RWPE2 (cell line): Measurements from ENCODE around the gene FNDC3B.

Experiments
- ATAC-seq: fragments of 200-7000 bp; cut with Tn5 transposase; 3 replicates; pipeline ENCODE4 v1.9.1; 2021; ENCODE audit warnings: low read depth
- DNase-seq: peaks from one replicate; pipeline ENCODE4 v3.0.0-alpha.2; 2020; ENCODE audit warnings: low spot score
- H3K27ac ChIP-seq: fragments of 450-650 bp; 2 replicates; pipeline ENCODE4 v1.5.1; 2017; ENCODE audit warnings: mild to moderate bottlenecking; ENCODE audit not compliant: poor library complexity, severe bottlenecking
- H3K27me3 ChIP-seq: fragments of 250-450 bp; sonication (Bioruptor Pico); 2 replicates; pipeline ENCODE4 v1.5.1; 2021; ENCODE audit warnings: mild to moderate bottlenecking, moderate library complexity; ENCODE audit not compliant: insufficient read depth, poor library complexity, severe bottlenecking
- H3K36me3 ChIP-seq: fragments of 250-450 bp; sonication (Bioruptor Pico); 2 replicates; pipeline ENCODE4 v1.5.1; 2020; ENCODE audit warnings: low read depth, mild to moderate bottlenecking, moderate library complexity
- H3K4me1 ChIP-seq: fragments of 250-450 bp; sonication (Bioruptor Pico); 2 replicates; pipeline ENCODE4 v1.5.1; 2021; ENCODE audit warnings: mild to moderate bottlenecking, moderate library complexity; ENCODE audit not compliant: insufficient read depth, poor library complexity, severe bottlenecking
- H3K4me3 ChIP-seq: fragments of 250-450 bp; sonication (Bioruptor Pico); 2 replicates; pipeline ENCODE4 v1.5.1; 2021; ENCODE audit warnings: mild to moderate bottlenecking, moderate library complexity; ENCODE audit not compliant: severe bottlenecking
- H3K9me3 ChIP-seq: fragments of 250-450 bp; sonication (Bioruptor Pico); 2 replicates; pipeline ENCODE4 v1.5.1; 2021; ENCODE audit warnings: mild to moderate bottlenecking, moderate library complexity; ENCODE audit not compliant: severe bottlenecking
- TF ChIP-seq, protein P1 (sequence below): fragments of 450-650 bp; IDR thresholded peaks from one replicate; pipeline ENCODE4 v1.5.1; 2017; ENCODE audit warnings: mild to moderate bottlenecking, moderate library complexity; ENCODE audit not compliant: poor library complexity, severe bottlenecking

The FNDC3B gene

DNA sequence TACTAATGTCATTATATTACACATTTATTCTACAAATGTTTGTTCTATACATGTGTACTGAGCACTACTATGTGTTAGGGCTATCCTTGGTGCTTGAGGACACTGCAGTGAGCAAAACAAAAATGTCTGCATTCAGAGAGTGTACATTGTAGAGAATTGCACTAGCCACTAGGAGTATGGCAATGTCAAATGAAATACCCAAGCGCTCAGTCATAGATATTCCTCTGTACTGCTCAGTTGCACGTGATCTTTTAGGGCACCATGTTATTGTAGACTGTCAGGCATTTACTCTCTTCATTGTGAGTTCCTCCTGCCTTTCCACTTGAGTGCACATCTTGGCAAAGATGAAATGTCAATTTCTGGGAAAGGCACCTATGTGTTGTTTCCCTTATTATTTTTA is 36.8 kb downstream of the FNDC3B start:
- Histone ChIP-seq H3K4me3 (no peak overlapping the region), H3K9me3 (no peaks in the 10 kb centered on the region), H3K27ac (no peak overlapping the region), H3K4me1 (no peaks in the 10 kb centered on the region), H3K27me3 (no peaks in the 10 kb centered on the region), H3K36me3 (peaks cover 55% of the 10 kb centered on the region)
- TF ChIP-seq, protein P1, sequence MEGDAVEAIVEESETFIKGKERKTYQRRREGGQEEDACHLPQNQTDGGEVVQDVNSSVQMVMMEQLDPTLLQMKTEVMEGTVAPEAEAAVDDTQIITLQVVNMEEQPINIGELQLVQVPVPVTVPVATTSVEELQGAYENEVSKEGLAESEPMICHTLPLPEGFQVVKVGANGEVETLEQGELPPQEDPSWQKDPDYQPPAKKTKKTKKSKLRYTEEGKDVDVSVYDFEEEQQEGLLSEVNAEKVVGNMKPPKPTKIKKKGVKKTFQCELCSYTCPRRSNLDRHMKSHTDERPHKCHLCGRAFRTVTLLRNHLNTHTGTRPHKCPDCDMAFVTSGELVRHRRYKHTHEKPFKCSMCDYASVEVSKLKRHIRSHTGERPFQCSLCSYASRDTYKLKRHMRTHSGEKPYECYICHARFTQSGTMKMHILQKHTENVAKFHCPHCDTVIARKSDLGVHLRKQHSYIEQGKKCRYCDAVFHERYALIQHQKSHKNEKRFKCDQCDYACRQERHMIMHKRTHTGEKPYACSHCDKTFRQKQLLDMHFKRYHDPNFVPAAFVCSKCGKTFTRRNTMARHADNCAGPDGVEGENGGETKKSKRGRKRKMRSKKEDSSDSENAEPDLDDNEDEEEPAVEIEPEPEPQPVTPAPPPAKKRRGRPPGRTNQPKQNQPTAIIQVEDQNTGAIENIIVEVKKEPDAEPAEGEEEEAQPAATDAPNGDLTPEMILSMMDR: no peak
- DNase-seq (no peak), ATAC-seq (peak; percentile 36; the same call in 1 of the 3 replicates)

DNA sequence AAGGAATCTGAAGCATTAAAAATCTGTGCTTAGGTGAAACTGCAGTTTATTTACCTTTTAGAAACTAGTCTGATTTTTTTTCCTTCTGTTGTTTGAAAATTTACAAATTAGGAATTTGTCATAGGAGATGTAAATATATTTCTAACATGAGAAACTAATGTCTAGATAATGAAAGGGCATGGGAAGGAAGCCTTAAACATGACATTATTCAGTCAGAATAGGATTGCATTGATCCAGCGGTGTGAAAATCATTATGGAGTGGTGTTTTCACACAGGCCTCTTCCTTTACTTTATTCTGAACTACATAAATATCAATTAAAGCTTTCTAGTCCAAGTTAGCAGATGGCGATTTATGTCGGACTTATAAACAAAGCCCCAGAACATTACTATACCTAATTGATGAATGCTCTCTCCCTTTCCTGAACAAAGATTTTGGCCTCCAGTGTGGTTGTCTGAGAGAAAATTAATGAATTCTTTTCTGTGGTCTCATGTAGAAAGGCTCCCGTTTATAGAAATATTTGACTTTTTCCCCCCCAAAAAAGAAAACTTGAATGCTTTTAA is 37.9 kb downstream of the FNDC3B start:
- H3K36me3 ChIP-seq: peaks cover 61% of the 10 kb centered on the region
- TF ChIP-seq, protein P1: no peak
- no peak for DNase-seq

DNA sequence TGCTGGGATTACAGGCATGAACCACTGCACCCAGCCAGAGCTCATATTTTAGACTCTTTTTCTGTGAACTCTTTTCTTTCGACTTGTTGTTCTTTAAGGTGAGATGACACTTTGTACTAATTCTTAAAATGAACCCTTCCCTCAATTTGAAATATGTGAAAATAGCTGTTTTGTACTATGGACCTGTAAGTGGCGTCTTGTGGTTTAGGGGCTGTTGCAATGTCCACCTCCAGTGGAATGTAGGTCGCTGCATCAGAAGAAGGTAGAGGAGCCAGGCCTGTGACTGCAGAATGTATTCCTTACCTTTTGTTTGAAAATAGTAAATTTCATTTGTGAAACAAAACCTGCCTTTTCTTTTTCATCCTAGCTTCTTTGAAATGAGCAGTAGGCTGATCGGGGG is 38.9 kb downstream of the FNDC3B start:
- no peaks in the 10 kb centered on the region for H3K9me3 ChIP-seq
- peaks cover 61% of the 10 kb centered on the region for H3K36me3 ChIP-seq
- ATAC-seq (no peak), DNase-seq (no peak)
- H3K4me1 ChIP-seq: no peaks in the 10 kb centered on the region
- TF ChIP-seq, protein P1: no peak
- no peaks in the 10 kb centered on the region for H3K27me3 ChIP-seq
- no peak overlapping the region for H3K27ac ChIP-seq
- no peak overlapping the region for H3K4me3 ChIP-seq

More for the DNA sequence above, 37.9 kb downstream of the FNDC3B start:
- Histone ChIP-seq H3K27me3 (no peaks in the 10 kb centered on the region), H3K27ac (no peak overlapping the region), H3K9me3 (no peaks in the 10 kb centered on the region), H3K4me3 (no peak overlapping the region), H3K4me1 (no peaks in the 10 kb centered on the region)
- ATAC-seq: no peak

DNA sequence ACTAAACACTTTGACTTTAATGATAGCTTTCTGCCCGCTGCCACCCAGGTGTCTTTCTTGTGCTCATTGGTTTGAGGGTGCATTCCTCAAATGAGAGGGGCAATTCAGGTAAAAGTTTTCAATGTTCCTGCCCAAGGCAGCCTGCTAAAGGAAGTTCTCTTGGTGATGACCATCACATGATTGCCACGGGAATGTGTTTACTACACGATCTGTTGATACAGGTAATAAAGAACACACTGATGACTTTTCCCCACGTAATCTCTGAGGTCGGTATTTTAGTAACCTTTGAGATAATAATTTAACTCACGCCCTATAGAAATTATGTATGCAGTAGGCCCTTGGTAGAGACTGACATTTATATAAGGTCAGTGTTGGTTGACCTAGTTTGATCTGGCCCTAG is 39.3 kb downstream of the FNDC3B start:
- TF ChIP-seq, protein P1: no peak
- H3K9me3 ChIP-seq: no peaks in the 10 kb centered on the region
- H3K4me3 ChIP-seq: no peak overlapping the region
- H3K36me3 ChIP-seq: peaks cover 61% of the 10 kb centered on the region
- ATAC-seq (no peak), DNase-seq (no peak)
- no peaks in the 10 kb centered on the region for H3K27me3 ChIP-seq
- H3K27ac ChIP-seq: no peak overlapping the region
- no peaks in the 10 kb centered on the region for H3K4me1 ChIP-seq

DNA sequence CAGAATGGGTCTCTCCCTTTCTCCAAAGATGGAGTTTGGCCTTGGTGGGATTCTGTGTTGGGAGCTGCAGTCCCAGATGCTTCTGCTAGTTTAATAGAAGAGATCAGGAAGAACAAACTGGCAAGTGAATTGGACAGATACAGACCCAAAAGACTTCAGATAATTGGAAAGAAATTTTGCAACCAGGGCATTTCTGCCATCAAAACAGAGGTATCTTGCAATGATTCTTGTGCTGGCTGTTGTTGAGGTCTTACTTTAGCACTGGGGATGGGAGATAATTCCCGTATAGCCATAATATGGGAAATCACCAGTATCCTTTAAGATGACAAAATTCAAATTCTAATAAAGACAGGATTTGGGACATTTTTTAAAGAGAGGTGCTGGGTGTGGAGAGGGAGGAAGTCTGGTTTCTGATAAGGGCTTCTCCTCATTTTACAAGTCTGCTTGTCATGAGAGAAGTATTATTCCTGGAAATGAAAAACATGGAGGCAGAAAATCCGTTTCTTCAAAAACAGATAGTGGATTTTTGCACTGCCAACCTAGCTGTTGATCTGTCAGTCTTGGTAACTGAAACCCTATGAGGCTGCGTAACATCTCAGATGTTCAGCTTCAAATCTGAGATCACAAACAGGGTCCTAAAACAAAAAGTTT is 40.1 kb downstream of the FNDC3B start:
- Histone ChIP-seq H3K27me3 (no peaks in the 10 kb centered on the region), H3K4me1 (no peaks in the 10 kb centered on the region), H3K36me3 (peaks cover 60% of the 10 kb centered on the region), H3K27ac (no peak overlapping the region), H3K4me3 (no peak overlapping the region), H3K9me3 (no peaks in the 10 kb centered on the region)
- DNase-seq (no peak), ATAC-seq (no peak)
- TF ChIP-seq, protein P1: no peak
